AG10803 (cell line): ENCODE measurements around the gene NAXD.
A peak's percentile ranks its signal among the peaks of the same experiment; 100 is the strongest.

Experiments used
- DNase-seq: peaks from one replicate; pipeline ENCODE4 v3.0.0; 2010; ENCODE audit warnings: low read depth
- H3K4me3 ChIP-seq: 2 replicates; pipeline ENCODE4 v1.5.1; 2011; ENCODE audit warnings: mild to moderate bottlenecking, low read length, control low read depth
- CTCF ChIP-seq: conservative IDR thresholded peaks from 2 replicates; pipeline ENCODE4 v1.5.1; 2011; ENCODE audit warnings: mild to moderate bottlenecking, low read length, control low read depth, inconsistent platforms

Gene NAXD

GRCh38 chr13:110676595-110677587, 61.5 kb downstream of the NAXD start:
- no peak for TF ChIP-seq CTCF
- no peak overlapping the region for H3K4me3 ChIP-seq
- DNase-seq, result no peak

DNA sequence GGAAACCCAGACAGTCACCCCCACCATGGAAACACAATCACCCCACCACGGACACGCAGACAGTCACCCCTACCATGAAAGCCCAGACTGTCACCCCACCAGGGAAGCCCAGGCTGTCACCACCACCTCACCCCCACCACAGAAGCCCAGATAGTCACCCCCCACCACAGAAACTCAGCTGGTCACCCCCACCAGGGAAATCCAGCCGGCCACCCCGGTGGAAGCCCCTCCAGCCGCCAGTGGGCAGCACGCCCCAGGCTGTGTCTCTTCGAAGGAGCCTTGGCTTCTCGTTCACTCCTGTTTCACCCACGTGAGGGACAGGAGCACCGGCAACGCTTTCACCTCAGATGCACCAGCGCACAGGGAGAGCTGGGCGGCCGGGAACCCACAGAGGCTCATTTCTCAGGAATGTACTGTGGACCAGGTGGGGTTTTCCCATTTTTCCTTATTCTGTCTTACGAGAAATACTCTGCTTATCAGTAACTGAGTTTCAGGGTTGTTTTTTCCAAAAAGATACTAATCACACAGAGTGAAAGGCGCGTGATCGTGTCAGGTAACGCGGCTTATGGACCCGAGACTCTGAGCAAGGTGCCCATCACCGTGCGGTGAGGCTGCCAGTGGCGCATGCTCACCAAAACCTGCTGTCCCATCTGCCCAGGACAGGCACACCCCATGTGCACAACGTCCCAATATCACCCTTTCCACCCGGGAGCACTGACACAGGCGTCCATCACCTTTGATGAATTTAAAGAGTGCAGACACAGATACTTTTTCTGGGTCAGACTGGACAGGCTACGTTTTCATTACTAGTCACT, 62.6 kb downstream of the NAXD start:
- no peak overlapping the region for H3K4me3 ChIP-seq
- no peak for DNase-seq
- no peak for TF ChIP-seq CTCF

DNA sequence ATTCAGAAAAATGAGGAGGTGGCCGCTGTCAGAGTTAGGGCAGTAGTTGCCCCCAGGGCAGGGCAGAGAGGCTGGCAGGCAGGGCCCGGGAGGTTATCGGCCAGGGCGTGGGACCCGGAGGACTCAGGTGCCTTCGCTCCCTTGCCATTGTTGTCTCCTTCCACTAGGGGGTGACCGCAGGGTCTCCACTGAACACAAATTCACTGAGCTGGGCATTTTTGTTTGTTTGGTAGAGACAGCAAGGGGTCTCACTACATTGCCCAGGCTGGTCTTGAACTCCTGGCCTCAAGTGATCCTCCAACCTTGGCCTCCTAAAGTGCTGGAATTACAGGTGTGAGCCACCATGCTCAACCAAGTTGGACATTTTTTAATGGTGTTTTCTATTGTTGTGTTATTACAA, 65.5 kb downstream of the NAXD start:
- H3K4me3 ChIP-seq, result no peak overlapping the region
- no peak for DNase-seq
- peak; percentile 44 for TF ChIP-seq CTCF

- no peak overlapping the region for H3K4me3 ChIP-seq
- no peak for DNase-seq
- no peak for TF ChIP-seq CTCF
These were observed 66.7 kb downstream of the NAXD start for GRCh38 chr13:110681868-110682550.

DNA sequence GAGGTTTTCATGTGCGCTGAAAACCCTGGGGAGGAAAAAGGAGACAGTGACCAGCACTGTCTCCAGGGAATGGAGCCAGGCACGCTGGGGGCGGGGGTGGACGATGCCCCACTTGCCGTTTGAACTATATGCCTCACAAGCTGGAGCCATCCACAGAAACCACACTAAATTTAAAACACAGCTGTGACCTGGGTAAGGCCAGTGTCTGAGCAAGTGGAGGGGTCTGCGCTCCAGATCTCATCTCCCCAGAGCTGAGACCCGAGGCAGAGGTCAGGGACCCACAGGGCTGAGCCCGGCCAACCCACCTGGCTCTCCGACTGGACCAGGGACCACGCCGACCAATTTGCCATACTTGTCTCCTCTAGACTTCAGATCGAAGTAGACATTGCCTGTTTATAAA, 67.4 kb downstream of the NAXD start:
- H3K4me3 ChIP-seq, result no peak overlapping the region
- TF ChIP-seq CTCF, result no peak
- no peak for DNase-seq

DNA sequence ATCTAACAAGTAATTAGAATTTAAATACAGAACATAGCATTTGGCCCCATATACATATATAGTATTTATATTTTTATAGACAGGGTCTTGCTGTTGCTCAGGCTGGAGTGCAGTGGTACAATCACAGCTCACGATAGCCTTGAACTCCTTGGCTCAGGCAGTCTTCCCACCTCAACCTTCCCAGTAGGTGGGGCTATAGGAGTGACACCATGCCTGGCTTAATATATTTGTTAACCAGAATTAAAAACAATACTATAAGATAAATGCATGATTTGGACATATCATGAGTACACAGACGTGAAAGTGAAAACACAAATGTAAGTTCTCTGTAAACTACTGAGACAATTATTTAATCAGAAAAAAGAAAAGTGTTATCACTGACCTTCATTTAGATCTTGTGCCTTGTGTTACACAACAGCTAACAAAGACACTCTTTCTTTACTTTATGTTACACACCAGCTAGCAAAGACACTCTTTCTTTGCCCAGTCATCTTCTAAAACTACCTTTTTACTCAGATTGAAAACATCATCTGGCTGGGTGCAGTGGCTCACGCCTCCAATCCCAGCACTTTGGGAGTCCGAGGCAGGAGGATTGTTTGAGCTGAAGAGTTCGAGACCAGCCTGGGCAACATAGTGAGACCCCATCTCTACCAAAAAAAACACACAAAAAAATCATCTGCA, 68.0 kb downstream of the NAXD start:
- H3K4me3 ChIP-seq, result no peak overlapping the region
- DNase-seq, result peak; percentile 32
- TF ChIP-seq CTCF, result peak; percentile 60
